ENCODE data around the gene CHSY1. TPM values are rescaled to one million over a fixed set of nuclear protein-coding genes. Genes with fewer than 3 reads are reported as not detected.

Gene CHSY1
- total and polyA plus RNA-seq, 10 of the 15 experiments (the other 5 are each of a cell fraction or from before 2014, with no cell fraction given) = 1.4 to 31.2 (median 10.5) TPM

GRCh38 chr15:101242160-101242998, 9.5 kb downstream of the CHSY1 start (continued):
- no peak for TF ChIP-seq CEBPB (IDR thresholded peaks at IDR 0.05; ENCODE audit: borderline replicate concordance in 1 of 2, low read depth in 2 of 2, low read length in 2 of 2)
- no peak for TF ChIP-seq JUNB (IDR thresholded peaks at IDR 0.05)
- TF ChIP-seq POLR2A (IDR thresholded peaks at IDR 0.05; ENCODE audit: low read depth, low read length) = peak; percentile 12; the same call in 1 of the 2 replicates
- TF ChIP-seq SIN3A (IDR thresholded peaks at IDR 0.05; ENCODE audit: low read depth, low read length) = peak; percentile 51; the same call in 1 of the 2 replicates
- 0 out of 2 replicates have a peak, but pooled peaks have one; percentile 46 for TF ChIP-seq HDGF (IDR thresholded peaks at IDR 0.05)
- TF ChIP-seq ZSCAN29 (IDR thresholded peaks at IDR 0.05) = no peak
- TF ChIP-seq BCLAF1 (IDR thresholded peaks at IDR 0.05) = no peak
- no peak for TF ChIP-seq NR2F1 (conservative IDR thresholded peaks at IDR 0.05)
- TF ChIP-seq GABPA (IDR thresholded peaks at IDR 0.05; ENCODE audit: low read depth) = peak; percentile 69; the same call in 1 of the 2 replicates
- TF ChIP-seq STAT1 (conservative IDR thresholded peaks at IDR 0.05) = no peak
- TF ChIP-seq SMAD1 (IDR thresholded peaks at IDR 0.05; ENCODE audit: low read depth, partially characterized antibody) = no peak
- peak; percentile 49; the same call in 1 of the 2 replicates for TF ChIP-seq EED (IDR thresholded peaks at IDR 0.05; ENCODE audit: low read depth)
- TF ChIP-seq SMAD5 (IDR thresholded peaks at IDR 0.05; ENCODE audit: low read depth) = no peak
- TF ChIP-seq SREBF2 (IDR thresholded peaks at IDR 0.05; ENCODE audit: low read length) = peak; percentile 70
- TF ChIP-seq SPI1 (IDR thresholded peaks at IDR 0.05; ENCODE audit: borderline replicate concordance, insufficient read depth, low read depth, low read length) = peak; percentile 78; the same call in 1 of the 2 replicates
- 0 out of 2 replicates have a peak, but pooled peaks have one; percentile 33 for TF ChIP-seq GATAD2B (conservative IDR thresholded peaks at IDR 0.05; ENCODE audit: low read depth)
- no peak for TF ChIP-seq REST (IDR thresholded peaks at IDR 0.05; ENCODE audit: low read depth, low read length)
- TF ChIP-seq NFXL1 (IDR thresholded peaks at IDR 0.05; ENCODE audit: borderline replicate concordance) = no peak
- TF ChIP-seq E2F4 (IDR thresholded peaks at IDR 0.05; ENCODE audit: low read depth, low read length) = no peak
- TF ChIP-seq E2F8 (IDR thresholded peaks at IDR 0.05; ENCODE audit: low read depth, partially characterized antibody) = no peak

All from GM12878 (cell line).